RWPE1 (cell line): Measurements from ENCODE around the gene TSPAN9.
A peak's percentile ranks its signal among the peaks of the same experiment; 100 is the strongest.

Experiments
- CTCF ChIA-PET: fragments of 350-600 bp; sonication (Branson Sonifier 250); formaldehyde crosslinking; extraction: SDS; loops from one replicate; lab custom pipeline; 2021; lab: Yijun Ruan, JAX
- POLR2A ChIA-PET: fragments of 400-600 bp; formaldehyde crosslinking; extraction: SDS; loops from one replicate; lab custom pipeline; 2020; ENCODE audit warnings: antibody characterized with exemption; ENCODE audit not compliant: low non-redundant PET; lab: Yijun Ruan, JAX
- DNase-seq: peaks from one replicate; pipeline ENCODE4 v3.0.0; 2012; ENCODE audit warnings: low spot score
- H3K27ac ChIP-seq: fragments of 450-650 bp; 2 replicates; pipeline ENCODE4 v1.5.1; 2017
- CTCF ChIP-seq: fragments of 450-650 bp; conservative IDR thresholded peaks from 2 replicates; pipeline ENCODE4 v1.5.1; 2017; ENCODE audit warnings: low read depth, mild to moderate bottlenecking

The TSPAN9 gene

GRCh38 chr12:3113671-3114325 lies 36.6 kb downstream of the TSPAN9 start:
- no peak overlapping the region for H3K27ac ChIP-seq
- no peak for DNase-seq
- ChIA-PET CTCF (no interaction called here), POLR2A (no interaction called here)
- TF ChIP-seq CTCF: no peak

DNA sequence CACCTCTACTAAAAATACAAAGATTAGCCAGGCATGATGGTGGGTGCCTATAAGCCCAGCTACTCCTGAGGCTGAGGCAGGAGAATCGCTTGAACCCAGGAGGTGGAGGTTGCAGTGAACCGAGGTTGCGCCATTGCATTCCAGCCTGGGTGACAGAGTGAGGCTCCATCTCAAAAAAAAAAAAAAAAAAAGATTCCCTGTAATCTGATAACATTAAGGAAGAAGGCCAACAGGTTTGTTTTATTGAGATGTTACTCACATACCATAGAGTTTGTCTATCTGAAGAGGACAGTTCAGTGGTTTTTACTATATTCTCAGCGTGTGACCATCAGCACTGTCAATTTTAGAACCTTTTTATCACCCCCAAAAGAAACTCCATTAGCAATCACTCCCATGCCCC lies 37.5 kb downstream of the TSPAN9 start:
- DNase-seq: no peak
- CTCF ChIA-PET: no interaction called here
- no peak overlapping the region for H3K27ac ChIP-seq
- no peak for TF ChIP-seq CTCF
- POLR2A ChIA-PET: no interaction called here

DNA sequence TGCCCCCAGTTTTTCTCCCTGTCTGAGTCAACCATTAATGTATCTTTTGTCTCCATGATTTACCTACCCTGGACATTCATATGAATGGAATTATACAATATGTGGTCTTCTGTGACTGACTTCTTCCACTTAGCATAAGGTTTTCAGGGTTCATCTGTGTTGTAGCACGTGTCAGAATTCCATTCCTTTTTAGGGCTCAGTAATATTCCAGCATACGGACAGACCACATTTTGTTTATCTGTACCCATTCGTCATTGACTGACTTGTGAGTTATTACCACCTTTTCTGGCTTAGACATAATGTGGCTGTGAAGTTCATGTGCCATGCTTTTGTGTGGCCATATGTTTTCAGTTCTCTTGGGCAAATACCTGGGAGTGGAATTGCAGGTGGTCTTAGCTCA lies 37.9 kb downstream of the TSPAN9 start:
- no peak for TF ChIP-seq CTCF
- DNase-seq: no peak
- H3K27ac ChIP-seq: no peak overlapping the region
- ChIA-PET CTCF (no interaction called here), POLR2A (no interaction called here)

DNA sequence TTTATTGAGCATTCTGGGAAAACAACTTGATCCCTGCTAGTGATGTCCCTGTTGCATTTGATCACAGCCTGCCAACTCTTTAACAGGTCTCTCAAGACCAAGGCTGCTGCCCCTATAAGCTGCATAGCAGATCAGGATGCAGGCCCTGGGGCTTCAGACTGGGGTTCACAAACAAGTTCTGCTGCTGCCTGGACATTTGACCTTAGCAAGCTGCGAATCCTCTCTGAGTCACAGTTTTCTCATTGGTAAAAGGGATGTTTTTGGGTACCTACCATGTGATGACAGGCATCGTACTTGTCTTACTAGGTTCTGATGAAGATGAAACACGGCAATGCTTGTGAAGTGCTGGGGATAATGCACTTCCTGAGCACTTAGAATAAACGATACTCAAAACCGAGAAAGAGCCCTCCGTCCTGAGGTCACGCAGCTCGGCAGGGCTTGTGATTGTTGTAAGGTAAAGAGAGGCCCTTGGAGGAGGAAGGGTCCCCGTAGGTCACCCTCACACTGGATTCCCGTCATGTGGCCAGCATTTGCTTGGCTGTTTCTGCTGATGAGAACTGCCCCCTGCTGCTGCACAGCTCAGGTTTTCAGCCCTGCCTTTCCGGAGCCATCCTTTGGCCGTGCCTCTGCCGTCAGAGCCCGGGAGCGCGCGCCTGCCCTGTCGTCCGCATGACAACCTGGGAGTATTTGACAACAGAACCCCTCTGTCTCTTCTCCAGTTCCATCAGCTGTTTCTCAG lies 39.1 kb downstream of the TSPAN9 start:
- no peak for TF ChIP-seq CTCF
- ChIA-PET CTCF (interaction anchor here (0.7 kb wide), 1 partner anchor 39 kb away, joined by 3 read pairs; no protein-coding TSS in a partner anchor), POLR2A (no interaction called here)
- no peak for DNase-seq
- H3K27ac ChIP-seq: no peak overlapping the region

- DNase-seq: no peak
- peak overlapping the region; percentile 30 for H3K27ac ChIP-seq
- ChIA-PET CTCF (no interaction called here), POLR2A (no interaction called here)
- TF ChIP-seq CTCF: no peak
Measured at GRCh38 chr12:3117144-3117581, 40.0 kb downstream of the TSPAN9 start.

DNA sequence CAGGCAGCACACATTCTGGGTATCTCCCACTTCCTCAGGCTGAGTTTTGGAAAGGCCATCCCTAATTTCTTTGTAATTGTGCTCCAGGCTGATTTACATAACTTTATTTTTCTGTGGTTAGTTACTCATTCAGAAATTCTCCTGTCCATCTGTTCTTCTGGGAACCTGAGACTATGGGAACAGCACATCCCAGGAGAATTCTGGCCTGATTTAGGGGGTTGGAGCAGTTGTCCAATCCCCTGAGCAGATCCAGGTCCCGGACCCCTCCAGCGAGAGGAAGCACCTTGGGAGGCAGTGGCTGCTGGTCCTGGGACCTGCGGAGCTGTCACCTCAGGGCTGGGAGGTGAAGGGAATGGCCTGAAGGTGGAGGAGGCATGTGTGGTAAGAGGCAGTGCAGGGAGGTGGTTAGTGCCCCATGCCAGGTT lies 40.4 kb downstream of the TSPAN9 start:
- TF ChIP-seq CTCF: no peak
- peak overlapping the region; percentile 30 for H3K27ac ChIP-seq
- POLR2A ChIA-PET: no interaction called here
- CTCF ChIA-PET: no interaction called here
- DNase-seq: peak; percentile 40
